Upper lobe of left lung (tissue), 6 donors: Measurements from ENCODE around the gene PLOD2. TPM values are rescaled to one million over a fixed set of nuclear protein-coding genes. Genes with fewer than 3 reads are reported as not detected.

Experiments
- ATAC-seq, 2 donors: fragments of 200-7000 bp; cut with Tn5 transposase; one replicate each; pipeline ENCODE4 v1.9.1; 2022; ENCODE audit warnings: mild to moderate bottlenecking in 2 of 2, moderate library complexity in 2 of 2; ENCODE audit not compliant: low FRiP score in 2 of 2
- DNase-seq, 2 donors: peaks; one replicate each; pipeline ENCODE4 v3.0.0-alpha.2; 2019 to 2020
- H3K27ac ChIP-seq, 4 donors: fragments of 200-600 bp; sonication (generic); one replicate each; pipeline ENCODE4 v1.5.1; 2016 to 2019
- H3K27me3 ChIP-seq, 4 donors: fragments of 200-600 bp; sonication (generic); one replicate each; pipeline ENCODE4 v1.5.1; 2017 to 2019
- H3K36me3 ChIP-seq, 4 donors: fragments of 200-600 bp; sonication (generic); one replicate each; pipeline ENCODE4 v1.5.1; 2016 to 2019
- H3K4me1 ChIP-seq, 4 donors: fragments of 200-600 bp; sonication (generic); one replicate each; pipeline ENCODE4 v1.5.1; 2018 to 2019
- H3K4me3 ChIP-seq, 4 donors: fragments of 200-600 bp; sonication (generic); one replicate each; pipeline ENCODE4 v1.5.1; 2017 to 2019; ENCODE audit warnings: mild to moderate bottlenecking in 2 of 4, moderate library complexity in 1 of 4
- H3K9me3 ChIP-seq, 4 donors: fragments of 200-600 bp; sonication (generic); one replicate each; pipeline ENCODE4 v1.5.1; 2018 to 2019
- EP300 ChIP-seq, 4 donors: sonication (generic); formaldehyde crosslinking; IDR thresholded peaks; one replicate each; pipeline ENCODE4 v1.5.1; 2017; ENCODE audit warnings: antibody characterized with exemption in 4 of 4, control low read depth in 2 of 4
- POLR2A ChIP-seq, 4 donors: fragments of 450-650 bp; IDR thresholded peaks; one replicate each; pipeline ENCODE4 v1.5.1; 2016 to 2017; ENCODE audit warnings: antibody characterized with exemption in 4 of 4, mild to moderate bottlenecking in 2 of 4
- POLR2AphosphoS5 ChIP-seq, 2 donors: sonication (generic); formaldehyde crosslinking; IDR thresholded peaks; one replicate each; pipeline ENCODE4 v1.5.1; 2017; ENCODE audit warnings: antibody characterized with exemption in 2 of 2
- WGBS, 2 donors: methylation state at CpG; one replicate each; pipeline ENCODE4 v1.1.5; 2017 to 2018; 5-methylcytosine and 5-hydroxymethylcytosine counted together
- total RNA-seq, 6 donors: library from RNA; depleted of rRNA in 4 of 6; stranded (reverse); fragments of >200 nt in 4 of 6; gene quantifications; one replicate each; pipeline versions ENCODE4 v1.1.0 to v1.2.1, GENCODE V29; 2016 to 2021
- TF ChIP-seq, protein P1 (sequence below), 6 experiments: fragments of 450-650 bp in 4 of 6; fragments of 200-600 bp in 2 of 6; sonication (generic) in 2 of 6; IDR thresholded peaks; one replicate each; pipeline ENCODE4 v1.5.1; 2016 to 2019; ENCODE audit warnings: antibody characterized with exemption in 6 of 6
- donor health status: DM: no; HTN: no; CAD: no; lungs with moderate emphysema.
- donor health status: DM: no; HTN: yes; CAD: no; lungs with severe emphysema.

PLOD2 gene
- total RNA-seq, 6 donors from 2014 or later = 6.8 to 30.7 (median 18.1) TPM

DNA sequence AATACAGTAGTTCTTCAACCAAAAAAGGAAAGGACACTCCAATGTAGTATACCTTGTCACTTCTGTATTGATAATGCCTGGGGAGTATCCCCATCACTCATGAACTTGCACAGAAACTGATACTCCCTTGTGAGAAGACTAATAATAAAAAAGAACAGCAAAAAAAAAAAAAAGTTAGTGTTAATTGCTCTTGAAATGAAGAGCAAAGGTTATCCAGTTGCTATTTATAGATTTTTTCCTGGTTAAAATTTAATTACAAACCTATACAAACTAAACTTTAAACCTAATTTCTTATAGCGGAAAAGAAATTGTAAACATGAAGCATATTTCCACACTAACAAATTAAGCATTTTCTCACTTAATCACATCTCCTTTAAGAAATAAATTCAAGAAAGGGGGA lies 6.7 kb downstream of the PLOD2 start:
- Histone ChIP-seq H3K27ac (no peak overlapping the region), H3K27me3 (no peaks in the 10 kb centered on the region)
- WGBS, 2 donors = 93 to 98% methylated on average over 1 of the region's 1 CpG

DNA sequence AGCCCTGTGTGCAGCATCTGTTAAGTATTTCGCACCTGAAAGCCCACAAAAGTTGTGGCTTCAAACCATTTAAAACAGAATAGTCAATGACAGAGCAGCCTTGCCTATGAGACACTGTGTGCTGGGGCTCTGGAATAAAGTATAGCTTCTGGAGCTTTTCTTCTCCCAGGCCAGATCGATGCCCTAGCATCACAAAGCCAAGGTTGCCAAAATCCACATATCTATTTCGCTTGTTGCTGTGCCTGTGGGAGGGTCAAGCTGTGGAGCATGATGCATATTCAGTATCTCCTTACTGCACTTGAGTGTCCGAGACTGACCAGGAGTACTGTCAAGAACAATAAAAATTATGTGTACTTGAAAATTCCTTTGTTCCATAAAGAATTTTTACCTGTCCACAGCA lies 7.6 kb downstream of the PLOD2 start:
- 73 to 89% methylated on average over 4 of the region's 4 CpGs for WGBS, 2 donors

More for the DNA sequence above, 6.7 kb downstream of the PLOD2 start:
- DNase-seq (no peak), ATAC-seq (no peak)
- TF ChIP-seq POLR2A (IDR thresholded peaks at IDR 0.05) (no peak), POLR2AphosphoS5 (IDR thresholded peaks at IDR 0.05) (no peak), EP300 (IDR thresholded peaks at IDR 0.05) (no peak)
- TF ChIP-seq, protein P1, sequence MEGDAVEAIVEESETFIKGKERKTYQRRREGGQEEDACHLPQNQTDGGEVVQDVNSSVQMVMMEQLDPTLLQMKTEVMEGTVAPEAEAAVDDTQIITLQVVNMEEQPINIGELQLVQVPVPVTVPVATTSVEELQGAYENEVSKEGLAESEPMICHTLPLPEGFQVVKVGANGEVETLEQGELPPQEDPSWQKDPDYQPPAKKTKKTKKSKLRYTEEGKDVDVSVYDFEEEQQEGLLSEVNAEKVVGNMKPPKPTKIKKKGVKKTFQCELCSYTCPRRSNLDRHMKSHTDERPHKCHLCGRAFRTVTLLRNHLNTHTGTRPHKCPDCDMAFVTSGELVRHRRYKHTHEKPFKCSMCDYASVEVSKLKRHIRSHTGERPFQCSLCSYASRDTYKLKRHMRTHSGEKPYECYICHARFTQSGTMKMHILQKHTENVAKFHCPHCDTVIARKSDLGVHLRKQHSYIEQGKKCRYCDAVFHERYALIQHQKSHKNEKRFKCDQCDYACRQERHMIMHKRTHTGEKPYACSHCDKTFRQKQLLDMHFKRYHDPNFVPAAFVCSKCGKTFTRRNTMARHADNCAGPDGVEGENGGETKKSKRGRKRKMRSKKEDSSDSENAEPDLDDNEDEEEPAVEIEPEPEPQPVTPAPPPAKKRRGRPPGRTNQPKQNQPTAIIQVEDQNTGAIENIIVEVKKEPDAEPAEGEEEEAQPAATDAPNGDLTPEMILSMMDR (IDR thresholded peaks at IDR 0.05) = no peak
- no peaks in the 10 kb centered on the region for H3K9me3 ChIP-seq
- no peaks in the 10 kb centered on the region for H3K36me3 ChIP-seq
- H3K4me1 ChIP-seq = peaks cover 7 to 25% (median 19%) of the 10 kb centered on the region in 4 donors
- no peak overlapping the region for H3K4me3 ChIP-seq

DNA sequence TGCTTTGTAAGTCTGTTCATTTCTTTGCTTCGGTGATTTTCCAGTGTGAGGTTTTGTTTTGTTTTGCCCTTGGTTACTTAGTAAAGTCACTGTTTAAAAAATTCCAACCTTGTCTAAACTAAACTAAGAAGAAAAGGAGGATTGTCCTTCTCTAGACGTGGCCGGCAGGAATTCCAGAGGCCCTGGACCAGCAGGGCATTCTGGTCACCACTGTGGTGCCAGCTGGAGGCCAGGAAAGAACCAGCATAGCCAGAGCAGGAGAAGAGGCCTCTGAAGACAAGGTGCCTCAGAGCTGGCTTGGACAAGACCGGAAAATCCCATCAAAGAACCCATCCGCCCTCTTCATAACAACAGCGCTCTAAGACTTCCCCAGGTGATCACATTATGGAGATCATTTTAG lies 8.2 kb downstream of the PLOD2 start:
- no peak for DNase-seq
- H3K4me3 ChIP-seq = no peak overlapping the region
- H3K4me1 ChIP-seq = peaks cover 7 to 21% (median 17%) of the 10 kb centered on the region in 4 donors
- no peak for TF ChIP-seq POLR2AphosphoS5 (IDR thresholded peaks at IDR 0.05)
- TF ChIP-seq EP300 (IDR thresholded peaks at IDR 0.05) = no peak
- TF ChIP-seq, protein P1 (IDR thresholded peaks at IDR 0.05) = no peak
- TF ChIP-seq POLR2A (IDR thresholded peaks at IDR 0.05) = no peak
- ATAC-seq = no peak
- H3K27ac ChIP-seq = no peak overlapping the region
- no peaks in the 10 kb centered on the region for H3K27me3 ChIP-seq
- H3K36me3 ChIP-seq = no peaks in the 10 kb centered on the region
- 77 to 85% methylated on average over 6 of the region's 6 CpGs for WGBS, 2 donors
- H3K9me3 ChIP-seq = no peaks in the 10 kb centered on the region

More for the DNA sequence above, 7.6 kb downstream of the PLOD2 start:
- TF ChIP-seq, protein P1 (IDR thresholded peaks at IDR 0.05) = no peak
- TF ChIP-seq POLR2AphosphoS5 (IDR thresholded peaks at IDR 0.05) (no peak), EP300 (IDR thresholded peaks at IDR 0.05) (no peak), POLR2A (IDR thresholded peaks at IDR 0.05) (no peak)
- peaks cover 7 to 21% (median 19%) of the 10 kb centered on the region in 4 donors for H3K4me1 ChIP-seq
- H3K27me3 ChIP-seq = no peaks in the 10 kb centered on the region
- no peak overlapping the region for H3K27ac ChIP-seq
- H3K9me3 ChIP-seq = no peaks in the 10 kb centered on the region
- H3K36me3 ChIP-seq = no peaks in the 10 kb centered on the region
- DNase-seq = no peak
- ATAC-seq = no peak
- H3K4me3 ChIP-seq = no peak overlapping the region

DNA sequence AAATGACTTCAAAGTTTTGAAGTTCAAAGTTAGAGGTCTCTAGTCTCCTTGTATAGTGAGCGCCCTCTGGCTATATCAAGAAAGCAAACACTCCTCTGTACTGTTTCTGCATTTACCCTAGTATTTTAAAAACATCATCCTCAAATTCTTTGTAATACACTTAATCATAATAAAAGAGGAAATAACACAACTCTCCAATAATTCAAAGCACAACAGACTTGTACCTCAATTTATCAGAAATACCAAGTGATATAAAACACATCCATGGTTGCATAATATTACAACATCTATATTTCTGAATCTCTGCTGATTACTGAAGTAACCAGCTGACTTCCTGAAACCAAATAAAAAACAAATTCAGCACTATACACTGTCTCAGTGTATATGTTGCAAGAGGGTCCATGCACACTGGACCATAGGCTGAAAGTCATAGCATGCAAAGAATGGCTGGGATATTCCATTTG lies 12.5 kb downstream of the PLOD2 start:
- H3K9me3 ChIP-seq = no peaks in the 10 kb centered on the region
- ATAC-seq = no peak
- H3K36me3 ChIP-seq = no peaks in the 10 kb centered on the region
- 70 to 73% methylated on average over 1 of the region's 1 CpG for WGBS, 2 donors
- no peak overlapping the region for H3K4me3 ChIP-seq
- H3K27ac ChIP-seq = no peak overlapping the region
- no peak for TF ChIP-seq POLR2AphosphoS5 (IDR thresholded peaks at IDR 0.05)
- no peak for TF ChIP-seq EP300 (IDR thresholded peaks at IDR 0.05)
- TF ChIP-seq, protein P1 (IDR thresholded peaks at IDR 0.05) = no peak
- TF ChIP-seq POLR2A (IDR thresholded peaks at IDR 0.05) = no peak
- peaks cover 0 to 11% (median 5%) of the 10 kb centered on the region in 4 donors for H3K4me1 ChIP-seq
- no peaks in the 10 kb centered on the region for H3K27me3 ChIP-seq
- DNase-seq = no peak

DNA sequence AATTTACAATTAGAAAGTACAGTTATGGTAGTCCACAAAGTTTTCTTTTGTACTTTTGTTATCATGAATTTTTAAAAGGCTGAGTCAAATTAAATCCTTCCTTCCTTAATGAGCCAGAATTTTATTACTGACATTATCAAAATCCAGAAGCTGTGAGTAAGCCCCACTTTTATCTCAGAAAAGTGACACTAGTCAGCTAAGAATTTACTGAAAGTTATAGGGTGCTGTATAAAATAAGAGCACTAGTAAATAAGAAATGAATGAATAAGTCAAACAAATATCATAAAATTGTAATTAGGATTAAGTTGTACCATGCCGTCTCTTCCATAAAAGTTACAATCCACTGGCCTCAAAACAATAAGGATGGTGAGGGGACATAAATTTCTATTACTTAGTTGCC lies 15.3 kb downstream of the PLOD2 start:
- Histone ChIP-seq H3K9me3 (no peaks in the 10 kb centered on the region), H3K36me3 (no peaks in the 10 kb centered on the region), H3K27ac (no peak overlapping the region), H3K27me3 (no peaks in the 10 kb centered on the region), H3K4me3 (no peak overlapping the region), H3K4me1 (peaks cover 0 to 16% (median 10%) of the 10 kb centered on the region in 4 donors)
- TF ChIP-seq POLR2A (IDR thresholded peaks at IDR 0.05) (no peak), EP300 (IDR thresholded peaks at IDR 0.05) (no peak), POLR2AphosphoS5 (IDR thresholded peaks at IDR 0.05) (no peak)
- TF ChIP-seq, protein P1 (IDR thresholded peaks at IDR 0.05) = no peak
- ATAC-seq (no peak), DNase-seq (no peak)
- 96 to 97% methylated on average over 1 of the region's 1 CpG for WGBS, 2 donors
